ENCODE results near the gene POLR2E.
A peak's percentile ranks its signal among the peaks of the same experiment; 100 is the strongest.

The POLR2E gene

DNA sequence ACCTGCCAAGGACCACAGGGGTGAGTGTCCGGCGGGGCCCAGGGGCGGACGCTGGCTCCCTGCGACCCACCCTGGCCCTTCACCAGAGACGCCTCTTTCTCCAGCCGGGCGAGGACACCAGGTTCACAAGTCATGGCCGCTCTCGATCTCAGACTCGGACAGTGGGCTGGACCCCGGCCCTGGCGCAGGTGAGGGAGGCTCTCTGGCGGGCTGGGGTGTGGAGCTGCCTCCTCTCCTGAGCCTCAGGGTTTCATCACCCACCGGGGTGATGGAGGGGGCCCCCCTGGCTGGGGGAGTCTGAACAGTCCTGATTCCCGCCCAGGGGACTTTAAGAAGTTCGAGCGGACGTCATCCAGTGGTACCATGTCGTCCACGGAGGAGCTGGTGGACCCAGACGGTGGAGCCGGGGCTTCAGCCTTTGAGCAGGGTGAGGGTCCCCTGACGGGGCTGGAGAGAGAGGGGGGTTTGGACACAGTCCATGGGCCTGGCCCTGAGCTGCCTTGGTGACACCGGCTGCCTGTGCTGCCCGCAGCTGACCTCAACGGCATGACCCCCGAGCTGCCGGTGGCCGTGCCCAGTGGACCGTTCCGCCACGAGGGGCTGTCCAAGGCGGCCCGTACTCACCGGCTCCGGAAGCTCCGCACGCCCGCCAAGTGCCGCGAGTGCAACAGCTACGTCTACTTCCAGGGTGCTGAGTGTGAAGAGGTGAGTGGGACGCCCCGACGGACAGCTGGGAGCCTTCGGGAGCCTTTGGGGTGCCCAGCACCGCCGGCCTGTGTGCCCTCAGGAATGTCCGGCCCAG, 14.6 kb downstream of the POLR2E start:
- TF ChIP-seq, protein P1, sequence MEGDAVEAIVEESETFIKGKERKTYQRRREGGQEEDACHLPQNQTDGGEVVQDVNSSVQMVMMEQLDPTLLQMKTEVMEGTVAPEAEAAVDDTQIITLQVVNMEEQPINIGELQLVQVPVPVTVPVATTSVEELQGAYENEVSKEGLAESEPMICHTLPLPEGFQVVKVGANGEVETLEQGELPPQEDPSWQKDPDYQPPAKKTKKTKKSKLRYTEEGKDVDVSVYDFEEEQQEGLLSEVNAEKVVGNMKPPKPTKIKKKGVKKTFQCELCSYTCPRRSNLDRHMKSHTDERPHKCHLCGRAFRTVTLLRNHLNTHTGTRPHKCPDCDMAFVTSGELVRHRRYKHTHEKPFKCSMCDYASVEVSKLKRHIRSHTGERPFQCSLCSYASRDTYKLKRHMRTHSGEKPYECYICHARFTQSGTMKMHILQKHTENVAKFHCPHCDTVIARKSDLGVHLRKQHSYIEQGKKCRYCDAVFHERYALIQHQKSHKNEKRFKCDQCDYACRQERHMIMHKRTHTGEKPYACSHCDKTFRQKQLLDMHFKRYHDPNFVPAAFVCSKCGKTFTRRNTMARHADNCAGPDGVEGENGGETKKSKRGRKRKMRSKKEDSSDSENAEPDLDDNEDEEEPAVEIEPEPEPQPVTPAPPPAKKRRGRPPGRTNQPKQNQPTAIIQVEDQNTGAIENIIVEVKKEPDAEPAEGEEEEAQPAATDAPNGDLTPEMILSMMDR (IDR thresholded peaks at IDR 0.05), result no peak
- no peak for TF ChIP-seq ZFX (IDR thresholded peaks at IDR 0.05; ENCODE audit: borderline replicate concordance)
- H3K27ac ChIP-seq, result peak overlapping the region; percentile 83

DNA sequence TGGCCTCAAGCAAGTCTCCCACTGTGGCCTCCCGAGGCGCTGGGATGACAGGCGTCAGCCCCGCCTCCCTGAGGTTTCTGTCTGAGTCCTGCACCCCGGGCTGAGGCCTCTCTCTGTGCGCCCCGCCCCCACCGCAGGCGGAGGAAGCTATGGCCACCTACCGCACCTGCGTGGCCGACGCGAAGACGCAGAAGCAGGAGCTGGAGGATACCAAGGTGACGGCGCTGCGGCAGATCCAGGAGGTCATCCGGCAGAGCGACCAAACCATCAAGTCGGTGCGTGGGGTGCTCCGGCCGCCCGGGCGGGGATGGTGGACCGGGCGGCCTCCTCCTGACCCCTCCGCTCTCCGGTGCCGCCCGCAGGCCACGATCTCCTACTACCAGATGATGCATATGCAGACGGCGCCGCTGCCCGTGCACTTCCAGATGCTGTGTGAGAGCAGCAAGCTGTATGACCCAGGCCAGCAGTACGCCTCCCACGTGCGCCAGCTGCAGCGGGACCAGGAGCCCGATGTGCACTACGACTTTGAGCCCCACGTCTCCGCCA, 15.5 kb downstream of the POLR2E start:
- TF ChIP-seq, protein P1 (IDR thresholded peaks at IDR 0.05), result no peak
- no peak for TF ChIP-seq ZFX (IDR thresholded peaks at IDR 0.05; ENCODE audit: borderline replicate concordance)
- H3K27ac ChIP-seq, result no peak overlapping the region

DNA sequence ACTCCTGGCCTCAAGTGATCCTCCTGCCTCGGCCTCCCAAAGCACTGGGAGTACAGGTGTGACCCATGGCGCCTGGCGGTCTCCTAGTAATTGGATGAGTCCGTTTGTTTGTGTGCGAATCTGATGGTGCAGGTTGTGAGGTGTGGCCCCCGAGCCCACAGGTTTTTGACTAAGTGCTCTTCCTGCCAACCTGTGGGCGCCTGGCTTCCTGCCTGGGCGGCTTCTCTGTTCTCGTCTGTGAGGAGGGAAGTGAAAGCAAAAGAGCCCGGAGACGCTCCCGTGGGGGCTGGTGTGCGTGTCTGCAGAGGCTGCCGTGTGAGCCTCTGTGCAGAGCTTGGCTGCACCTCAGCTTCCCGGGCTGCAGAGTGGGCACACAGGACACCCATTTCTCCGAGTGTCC, 18.2 kb downstream of the POLR2E start:
- H3K27ac ChIP-seq, result no peak overlapping the region
- TF ChIP-seq, protein P1 (IDR thresholded peaks at IDR 0.05), result no peak
- TF ChIP-seq ZFX (IDR thresholded peaks at IDR 0.05; ENCODE audit: borderline replicate concordance), result no peak

DNA sequence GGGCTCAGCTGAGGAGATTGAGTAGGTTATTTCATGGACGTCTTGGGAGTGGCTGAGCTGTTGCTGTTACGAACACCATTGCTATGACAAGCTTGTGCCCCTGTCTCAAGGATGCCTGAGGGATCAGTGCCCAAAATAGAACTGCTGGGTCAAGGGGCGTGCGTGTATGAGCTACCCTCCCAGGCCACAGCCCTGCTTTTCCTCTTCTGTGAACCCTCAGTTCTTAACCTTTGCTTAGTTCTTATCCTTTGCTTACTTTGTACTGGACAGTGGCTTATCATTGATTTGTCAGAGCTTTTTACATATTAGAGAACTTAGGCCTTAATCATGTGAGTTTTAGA, 19.2 kb downstream of the POLR2E start:
- TF ChIP-seq, protein P1 (IDR thresholded peaks at IDR 0.05), result no peak
- TF ChIP-seq ZFX (IDR thresholded peaks at IDR 0.05; ENCODE audit: borderline replicate concordance), result no peak
- peak overlapping the region; percentile 79 for H3K27ac ChIP-seq

DNA sequence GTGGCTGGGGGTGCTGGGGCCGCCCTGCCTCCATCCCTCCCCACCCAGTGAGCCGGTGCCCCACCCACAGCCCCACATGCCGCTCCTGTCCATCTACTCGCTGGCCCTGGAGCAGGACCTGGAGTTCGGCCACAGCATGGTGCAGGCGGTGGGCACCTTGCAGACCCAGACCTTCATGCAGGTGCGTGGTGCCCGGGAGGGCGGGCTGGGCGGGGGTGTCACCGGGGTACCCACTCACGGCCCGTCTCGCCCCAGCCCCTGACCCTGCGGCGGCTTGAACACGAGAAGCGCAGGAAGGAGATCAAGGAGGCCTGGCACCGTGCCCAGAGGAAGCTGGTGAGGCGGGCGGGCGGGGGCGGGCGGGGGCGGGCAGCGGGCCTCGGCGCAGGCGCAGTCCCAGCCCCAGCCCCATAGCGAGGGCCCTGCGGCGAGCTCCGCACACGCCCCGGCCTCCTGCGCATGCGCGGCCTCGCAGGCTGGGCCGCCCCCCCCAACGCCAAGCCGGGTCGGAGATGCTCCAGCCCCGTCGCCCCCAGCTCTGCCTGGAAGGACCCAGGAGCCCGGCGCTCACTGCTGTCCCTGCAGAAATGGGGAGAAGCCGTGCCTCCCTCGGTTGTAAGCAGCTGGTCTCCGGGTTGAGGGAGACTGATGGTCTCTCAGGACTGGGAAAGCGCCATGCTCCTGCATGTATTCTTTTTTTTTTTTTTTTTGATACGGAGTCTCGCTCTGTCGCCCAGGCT, 20.5 kb downstream of the POLR2E start:
- H3K27ac ChIP-seq, result peak overlapping the region; percentile 79
- TF ChIP-seq, protein P1 (IDR thresholded peaks at IDR 0.05), result no peak
- TF ChIP-seq ZFX (IDR thresholded peaks at IDR 0.05; ENCODE audit: borderline replicate concordance), result no peak

DNA sequence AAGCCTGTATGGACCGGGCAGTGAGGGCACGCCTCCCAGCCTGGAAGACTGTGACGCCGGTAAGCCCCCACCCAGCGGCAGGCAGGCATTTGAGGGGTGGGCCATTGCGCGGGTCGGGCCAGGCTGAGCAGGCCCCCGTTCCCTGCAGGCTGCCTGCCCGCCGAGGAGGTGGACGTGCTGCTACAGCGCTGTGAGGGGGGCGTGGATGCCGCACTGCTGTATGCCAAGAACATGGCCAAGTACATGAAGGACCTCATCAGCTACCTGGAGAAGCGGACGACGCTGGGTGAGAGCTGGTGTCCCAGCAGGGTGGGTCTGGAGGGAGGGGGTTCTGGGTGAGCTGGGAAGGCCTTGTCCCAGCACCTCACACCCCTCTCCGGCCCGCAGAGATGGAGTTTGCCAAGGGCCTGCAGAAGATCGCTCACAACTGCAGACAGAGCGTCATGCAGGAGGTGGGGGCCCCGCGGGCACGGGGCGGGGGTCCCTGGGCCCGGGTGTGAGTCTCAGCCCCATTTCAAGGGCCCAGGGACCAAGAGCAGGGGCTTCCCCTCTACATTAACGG, 21.1 kb downstream of the POLR2E start:
- H3K27ac ChIP-seq, result peak overlapping the region; percentile 79

More for the DNA sequence above, 21.1 kb downstream of the POLR2E start:
- TF ChIP-seq, protein P1 (IDR thresholded peaks at IDR 0.05), result no peak
- no peak for TF ChIP-seq ZFX (IDR thresholded peaks at IDR 0.05; ENCODE audit: borderline replicate concordance)

Data from 22Rv1 (cell line).